Limb (tissue), 2 donors: ENCODE results near the gene NFATC3.

ENCODE experiments used
- DNase-seq, 2 donors: peaks; one replicate each; pipeline ENCODE4 v3.0.0-alpha.2; 2016; ENCODE audit errors: extremely low spot score in 2 of 2

The NFATC3 gene

DNA sequence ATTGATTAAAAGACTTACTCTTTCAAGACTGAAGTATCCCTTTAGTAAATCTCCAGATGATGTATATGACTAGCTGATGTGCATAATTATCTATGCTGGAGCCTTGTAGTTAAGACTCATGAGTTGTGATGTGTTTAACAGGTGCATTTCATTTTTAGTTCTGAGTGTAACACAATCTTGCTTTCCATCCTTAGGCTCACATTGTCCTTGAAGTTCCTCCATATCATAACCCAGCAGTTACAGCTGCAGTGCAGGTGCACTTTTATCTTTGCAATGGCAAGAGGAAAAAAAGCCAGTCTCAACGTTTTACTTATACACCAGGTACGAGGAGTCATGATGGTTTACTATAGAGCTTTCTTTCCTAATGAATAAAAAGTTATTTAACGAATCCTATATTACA, 97.9 kb downstream of the NFATC3 start:
- DNase-seq = no peak

DNA sequence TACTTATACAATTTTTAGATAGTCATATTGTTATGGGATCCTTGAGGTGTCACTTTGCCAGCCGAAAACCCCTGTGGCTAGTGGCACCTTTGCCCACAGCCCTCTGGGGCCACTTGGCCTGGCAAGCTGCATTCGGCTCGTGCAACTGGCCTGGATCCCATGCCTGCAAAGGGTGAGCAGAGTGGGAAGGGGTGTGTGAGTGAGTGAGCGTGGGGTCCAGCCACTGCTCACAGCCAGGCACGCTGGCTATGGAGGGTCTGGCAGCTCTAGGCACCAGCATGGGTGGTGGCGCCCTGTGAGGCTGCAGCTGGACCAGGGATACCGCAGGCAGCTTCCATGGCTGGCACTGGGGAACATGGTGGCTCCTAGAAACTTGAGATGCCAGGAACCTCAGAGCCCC, 101.7 kb downstream of the NFATC3 start:
- no peak for DNase-seq

DNA sequence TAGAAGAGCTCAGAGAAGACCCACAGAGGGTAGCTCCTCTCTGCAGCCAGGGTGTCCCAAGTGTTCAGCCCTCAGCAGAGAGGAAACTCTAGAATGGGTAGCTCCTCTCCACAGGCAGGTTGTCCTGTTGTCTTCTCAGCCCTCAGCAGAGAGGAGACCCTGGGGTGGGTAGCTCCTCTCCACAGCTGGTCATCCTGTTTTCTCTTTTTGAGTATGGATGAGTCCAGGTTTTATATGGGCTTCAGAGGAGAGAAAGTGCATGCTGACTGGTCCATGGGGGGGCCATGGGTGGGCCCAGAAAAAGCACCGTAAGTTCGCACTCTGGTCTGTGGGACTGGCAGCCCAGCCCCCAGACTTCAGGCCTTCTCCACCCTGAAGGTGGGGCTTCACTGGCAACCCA, 102.3 kb downstream of the NFATC3 start:
- DNase-seq = no peak

DNA sequence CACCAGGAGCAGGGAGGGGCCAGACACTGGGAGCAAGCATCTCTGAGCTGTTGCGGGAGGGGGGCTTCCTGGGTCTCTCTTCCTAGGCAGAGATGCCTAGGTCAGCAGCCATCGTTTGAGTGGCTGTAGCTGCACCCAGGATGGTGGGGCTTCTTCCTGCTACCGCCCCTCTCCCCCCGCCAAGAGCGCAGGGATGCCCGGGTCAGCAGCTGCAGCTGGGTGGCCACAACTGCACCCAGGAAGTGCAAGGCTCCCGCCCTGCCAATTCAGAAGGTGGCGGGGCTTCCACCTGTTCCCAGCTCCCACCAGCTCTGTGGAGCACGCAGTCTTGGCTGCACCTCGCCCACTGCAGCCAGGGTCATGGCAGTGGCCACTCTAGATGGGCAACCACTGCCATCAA, 103.0 kb downstream of the NFATC3 start:
- no peak for DNase-seq

DNA sequence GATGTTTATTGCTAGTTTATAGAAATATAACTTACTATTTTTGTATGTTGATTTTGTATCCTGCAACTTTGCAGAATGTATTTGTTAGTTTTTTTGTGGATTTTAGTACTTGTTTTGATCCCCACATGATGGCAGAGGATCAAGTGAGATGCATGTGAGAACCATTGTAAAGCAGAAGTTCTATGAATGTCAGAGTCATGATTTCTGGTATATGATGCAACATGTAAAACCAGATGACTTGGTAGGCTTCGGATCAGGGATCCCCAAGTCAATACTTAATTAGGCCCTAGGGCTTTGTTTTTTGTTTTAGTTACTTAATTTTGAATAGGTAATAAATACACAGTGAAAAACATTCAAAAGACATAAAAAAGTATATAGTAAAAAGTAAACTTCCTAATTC, 104.9 kb downstream of the NFATC3 start:
- DNase-seq = no peak

DNA sequence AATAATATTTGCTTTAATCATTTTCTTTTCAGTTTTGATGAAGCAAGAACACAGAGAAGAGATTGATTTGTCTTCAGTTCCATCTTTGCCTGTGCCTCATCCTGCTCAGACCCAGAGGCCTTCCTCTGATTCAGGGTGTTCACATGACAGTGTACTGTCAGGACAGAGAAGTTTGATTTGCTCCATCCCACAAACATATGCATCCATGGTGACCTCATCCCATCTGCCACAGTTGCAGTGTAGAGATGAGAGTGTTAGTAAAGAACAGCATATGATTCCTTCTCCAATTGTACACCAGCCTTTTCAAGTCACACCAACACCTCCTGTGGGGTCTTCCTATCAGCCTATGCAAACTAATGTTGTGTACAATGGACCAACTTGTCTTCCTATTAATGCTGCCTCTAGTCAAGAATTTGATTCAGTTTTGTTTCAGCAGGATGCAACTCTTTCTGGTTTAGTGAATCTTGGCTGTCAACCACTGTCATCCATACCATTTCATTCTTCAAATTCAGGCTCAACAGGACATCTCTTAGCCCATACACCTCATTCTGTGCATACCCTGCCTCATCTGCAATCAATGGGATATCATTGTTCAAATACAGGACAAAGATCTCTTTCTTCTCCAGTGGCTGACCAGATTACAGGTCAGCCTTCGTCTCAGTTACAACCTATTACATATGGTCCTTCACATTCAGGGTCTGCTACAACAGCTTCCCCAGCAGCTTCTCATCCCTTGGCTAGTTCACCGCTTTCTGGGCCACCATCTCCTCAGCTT, 105.8 kb downstream of the NFATC3 start:
- DNase-seq = no peak

DNA sequence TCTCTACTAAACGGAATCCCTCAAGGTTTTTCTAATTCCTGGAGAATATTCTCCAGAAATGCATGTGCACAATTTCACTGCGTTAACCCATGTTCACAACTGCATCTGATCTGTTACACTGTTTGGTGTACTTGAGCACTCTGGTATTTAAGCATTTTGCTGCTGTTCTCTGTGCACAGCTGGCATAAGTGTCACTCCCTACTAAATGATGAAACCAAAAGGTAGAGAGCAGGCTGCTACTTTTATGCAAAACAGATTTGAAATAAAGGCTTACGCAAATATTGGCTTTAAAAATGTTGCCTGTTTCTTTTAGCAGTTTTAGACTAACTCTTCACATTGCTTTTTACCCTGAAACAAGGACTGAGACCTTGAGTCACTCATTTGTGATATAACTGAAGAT, 109.1 kb downstream of the NFATC3 start:
- no peak for DNase-seq

DNA sequence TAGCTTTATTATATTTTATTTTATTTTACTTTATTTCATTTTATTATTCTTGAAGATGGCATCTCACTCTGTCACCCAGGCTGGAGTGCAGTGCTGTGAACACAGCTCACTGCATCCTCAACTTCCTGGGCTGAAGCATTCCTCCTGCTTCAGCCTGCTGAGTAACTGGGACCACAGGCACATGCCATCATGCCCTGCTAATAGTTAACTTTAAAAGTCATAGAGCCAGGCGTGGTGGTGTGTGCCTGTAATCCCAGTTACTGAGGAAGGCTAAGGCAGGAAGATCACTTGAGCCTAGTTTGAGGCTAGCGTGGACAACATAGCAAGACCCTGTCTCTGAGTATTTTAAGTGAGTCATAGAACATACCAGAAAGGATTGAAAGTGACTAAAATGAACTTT, 112.1 kb downstream of the NFATC3 start:
- no peak for DNase-seq

DNA sequence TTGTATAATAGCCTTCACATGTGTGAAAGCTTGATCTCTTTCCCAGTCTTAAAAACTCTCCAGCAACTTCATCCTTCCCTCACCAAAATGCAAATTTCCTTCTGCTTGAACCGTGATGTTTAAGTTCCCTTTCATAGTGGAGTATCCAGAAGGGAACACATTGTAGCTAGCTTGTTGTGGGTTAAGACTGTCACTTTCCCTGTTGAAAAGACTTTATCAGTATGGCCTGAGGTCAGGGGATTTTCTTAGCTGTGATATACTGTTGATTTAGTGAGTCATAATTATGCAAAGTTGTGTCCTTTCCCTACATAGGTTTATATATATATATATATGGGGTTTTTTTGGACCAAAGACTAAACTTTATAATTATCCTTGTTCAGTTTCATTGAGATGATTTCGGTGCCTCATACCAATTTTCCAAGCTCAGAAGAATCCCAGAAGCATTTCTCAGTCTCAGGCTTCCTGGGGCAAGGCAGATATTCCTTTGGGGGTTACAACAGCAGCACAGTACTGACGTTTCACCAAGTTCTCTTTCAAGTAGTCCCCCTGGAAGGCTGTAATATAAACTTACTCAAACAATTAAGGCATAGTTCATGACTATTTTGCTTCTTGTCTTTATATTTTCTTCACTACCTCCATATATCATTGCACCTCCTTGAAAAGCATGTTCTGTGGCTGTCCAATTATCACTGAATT, 115.1 kb downstream of the NFATC3 start:
- DNase-seq = no peak

DNA sequence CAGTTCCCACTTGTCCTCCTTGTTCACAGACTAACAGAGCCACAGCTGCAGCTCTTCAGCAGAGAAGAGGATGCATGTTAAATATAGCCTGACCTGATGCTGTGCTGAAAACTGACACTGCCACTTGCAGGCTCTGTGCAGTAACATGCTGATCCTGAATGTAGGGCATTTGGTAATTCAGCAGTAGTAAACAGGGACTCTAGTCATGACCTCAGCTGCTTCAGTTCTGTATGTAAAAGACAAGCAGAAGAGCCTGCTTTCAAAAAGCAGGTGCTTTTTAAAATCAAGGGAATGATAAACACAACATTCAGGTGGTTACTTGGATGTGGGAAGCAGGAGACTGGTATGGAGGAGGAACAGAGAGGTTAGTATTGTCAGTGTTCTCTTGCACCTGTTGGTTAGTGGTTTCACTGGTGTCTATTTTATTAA, 116.9 kb downstream of the NFATC3 start:
- DNase-seq = peak in 1 of 2 donors; percentile 13

DNA sequence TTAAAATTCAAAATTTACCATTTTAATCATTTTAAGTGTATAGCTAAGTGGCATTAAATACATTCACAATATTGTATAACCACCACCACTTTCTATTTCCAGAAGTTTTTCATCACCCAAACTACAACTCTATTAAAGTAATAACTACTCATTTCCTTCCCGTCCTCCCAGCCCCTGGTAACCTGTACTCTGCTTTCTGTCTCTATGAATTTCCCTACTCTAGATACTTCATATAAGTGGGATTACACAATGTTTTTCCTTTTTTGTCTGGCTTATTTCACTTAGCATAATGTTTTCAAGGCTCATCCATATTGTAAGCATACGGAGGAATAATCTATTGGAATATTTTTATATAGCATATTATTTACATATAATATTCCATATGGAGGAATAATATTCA, 121.1 kb downstream of the NFATC3 start:
- no peak for DNase-seq

DNA sequence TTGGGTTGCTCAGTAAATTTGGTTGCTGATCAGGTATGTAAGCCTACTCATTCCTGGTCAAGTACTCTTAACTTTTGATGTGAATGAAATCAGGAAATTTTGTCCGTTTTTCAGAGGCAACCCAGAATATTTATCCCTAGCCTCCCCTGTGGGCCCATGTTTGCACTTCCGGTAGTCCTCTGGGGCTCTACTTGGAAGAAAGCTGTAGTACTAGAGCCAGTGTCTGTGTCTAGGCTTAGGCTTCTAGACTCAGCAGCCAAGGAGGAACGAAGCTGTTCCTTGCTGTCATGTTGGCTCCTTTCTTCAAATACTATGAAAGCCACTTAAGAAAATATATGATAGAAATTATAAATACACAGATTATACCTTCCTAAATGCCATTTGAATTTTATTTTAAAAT, 129.6 kb downstream of the NFATC3 start:
- DNase-seq = no peak

DNA sequence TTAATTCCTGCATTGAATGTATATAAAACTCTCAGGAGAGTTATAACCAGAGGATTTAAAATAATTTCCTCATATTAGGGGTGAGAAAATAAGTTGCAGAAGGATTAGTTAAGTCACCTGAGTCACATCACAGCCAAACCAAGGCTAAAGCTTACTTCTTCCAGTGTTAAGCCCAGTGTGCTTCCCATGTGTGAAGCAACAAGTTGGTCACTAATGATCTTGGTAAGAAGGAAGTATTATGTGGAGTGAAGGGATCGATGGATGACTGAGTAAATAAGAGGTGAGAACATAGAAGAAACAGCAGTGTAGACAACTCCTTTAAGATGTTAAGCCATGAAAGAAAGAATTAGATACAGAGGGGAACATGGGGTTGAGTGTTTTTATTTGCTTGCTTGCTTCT, 130.1 kb downstream of the NFATC3 start:
- no peak for DNase-seq

DNA sequence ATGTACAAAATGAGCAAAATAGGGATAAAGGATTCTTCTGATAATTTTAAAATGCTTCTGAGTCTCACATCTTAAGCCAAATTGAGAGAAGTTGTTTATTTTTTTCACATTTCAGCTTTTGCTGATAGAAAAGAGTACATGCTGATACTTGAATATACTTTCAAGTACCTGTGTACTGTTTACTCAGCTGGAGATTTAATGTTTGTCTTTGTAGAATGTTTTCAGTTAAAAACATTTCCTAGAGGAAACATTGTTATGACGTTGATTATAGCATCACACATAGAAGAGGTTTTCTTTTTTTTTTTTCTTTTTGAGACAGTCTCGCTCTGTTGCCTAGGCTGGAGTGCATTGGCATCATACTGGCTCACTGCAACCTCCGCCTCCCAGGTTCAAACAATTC, 131.1 kb downstream of the NFATC3 start:
- DNase-seq = no peak

DNA sequence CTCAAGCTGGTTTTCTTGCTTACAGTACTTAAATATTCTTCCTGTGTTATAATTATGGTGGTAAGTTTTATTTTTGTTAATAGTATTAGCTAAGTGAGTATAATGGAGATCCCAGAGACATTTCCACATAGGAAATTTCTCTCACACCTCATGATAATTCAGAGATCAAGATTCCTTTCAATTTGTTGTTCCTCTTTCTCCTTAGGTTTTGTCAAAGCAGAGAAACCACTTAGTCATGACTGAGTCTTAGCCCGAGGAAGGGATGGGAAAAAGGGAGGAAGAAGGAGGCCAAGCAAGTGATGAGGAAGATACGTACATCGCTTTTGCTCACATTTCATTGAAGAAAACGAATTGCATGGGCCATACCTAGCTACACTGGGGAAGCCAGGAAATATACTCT, 132.3 kb downstream of the NFATC3 start:
- no peak for DNase-seq

DNA sequence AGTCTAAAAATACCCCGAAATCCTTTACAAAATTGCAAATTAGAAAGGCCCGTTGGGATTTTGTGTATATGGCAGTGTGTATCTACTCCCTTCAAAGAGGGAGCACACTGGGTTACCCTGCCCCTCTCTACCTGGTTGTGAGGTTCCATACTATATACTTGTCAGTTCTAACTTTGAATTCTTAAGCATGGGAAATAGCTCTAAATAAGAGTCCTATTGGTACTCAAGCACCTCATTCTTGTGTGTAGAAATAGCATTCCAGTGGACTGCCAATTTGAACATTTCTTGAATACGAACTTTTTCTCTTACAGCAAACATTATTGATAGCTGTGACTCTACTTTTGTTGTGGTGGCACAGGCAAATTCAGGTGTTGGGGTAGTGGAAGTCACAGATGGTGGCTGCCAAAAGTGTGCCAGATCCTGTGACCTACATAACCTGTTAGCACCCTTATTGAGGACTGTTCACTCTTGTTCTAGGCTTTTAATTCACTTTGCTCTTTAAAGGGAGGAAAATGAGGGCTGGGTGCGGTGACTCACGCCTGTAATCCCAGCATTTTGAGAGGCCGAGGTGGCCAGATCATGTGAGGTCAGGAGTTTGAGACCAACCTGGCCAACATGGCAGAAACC, 134.7 kb downstream of the NFATC3 start:
- DNase-seq = no peak

DNA sequence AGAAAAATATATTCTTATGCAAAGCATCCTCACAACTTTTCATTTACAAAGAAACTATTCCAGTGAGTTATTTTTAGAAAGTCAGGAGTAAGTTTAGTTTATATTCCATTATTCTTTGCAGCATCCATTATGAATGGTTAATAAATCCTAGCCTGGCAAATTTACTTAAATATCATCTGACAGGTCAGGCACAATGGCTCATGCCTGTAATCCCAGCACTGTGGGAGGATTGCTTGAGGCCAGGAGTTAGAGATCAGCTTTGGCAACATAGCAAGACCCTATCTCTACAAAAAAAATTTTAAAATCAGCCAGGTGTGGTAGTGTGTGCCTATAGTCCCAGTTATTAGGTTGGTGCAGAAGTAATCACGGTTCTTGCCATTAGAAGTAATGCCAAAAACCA, 137.9 kb downstream of the NFATC3 start:
- DNase-seq = no peak

DNA sequence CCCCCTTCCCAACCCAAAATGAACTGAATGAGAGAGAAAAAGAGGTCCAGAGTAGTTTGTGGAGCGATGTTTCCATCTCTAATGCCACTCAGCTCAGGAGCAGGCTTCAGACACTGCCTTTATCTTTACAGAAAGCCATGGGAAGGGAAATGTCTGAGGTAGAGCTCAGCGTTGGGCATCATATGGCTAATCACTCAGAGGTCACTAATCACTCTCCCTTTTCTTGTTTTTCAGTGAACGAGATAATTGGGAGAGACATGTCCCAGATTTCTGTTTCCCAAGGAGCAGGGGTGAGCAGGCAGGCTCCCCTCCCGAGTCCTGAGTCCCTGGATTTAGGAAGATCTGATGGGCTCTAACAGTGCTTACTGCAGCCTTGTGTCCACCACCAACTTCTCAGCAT, 140.9 kb downstream of the NFATC3 start:
- no peak for DNase-seq

DNA sequence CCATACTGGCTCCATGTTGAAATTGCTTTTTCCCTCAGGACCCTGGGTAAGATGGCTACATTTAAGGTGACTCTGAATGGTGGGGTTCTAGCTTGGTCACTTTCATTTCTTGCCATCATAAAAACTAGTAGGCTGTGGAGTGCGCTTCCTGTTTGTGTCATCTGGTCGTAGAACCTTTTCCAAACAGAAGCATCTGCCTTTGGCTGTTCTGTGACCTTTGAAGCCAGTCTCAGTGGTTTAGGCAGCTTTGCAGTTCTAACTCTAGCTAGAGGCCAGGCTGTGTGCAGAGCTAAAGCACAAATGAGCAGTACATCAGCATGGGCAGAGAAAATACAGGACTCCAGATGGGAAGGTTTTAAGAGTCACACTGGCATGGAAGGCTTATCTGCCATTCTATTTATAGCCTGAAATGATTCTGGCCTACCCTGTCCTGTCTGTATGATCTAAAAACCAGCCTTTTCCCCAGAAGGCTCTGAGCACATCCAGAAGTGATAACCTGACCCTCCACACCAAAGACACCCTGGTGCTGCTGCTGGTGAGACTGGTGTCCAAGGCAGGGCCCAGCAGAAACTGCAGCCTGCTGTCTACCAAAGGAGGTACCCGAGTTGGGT, 142.1 kb downstream of the NFATC3 start:
- no peak for DNase-seq

DNA sequence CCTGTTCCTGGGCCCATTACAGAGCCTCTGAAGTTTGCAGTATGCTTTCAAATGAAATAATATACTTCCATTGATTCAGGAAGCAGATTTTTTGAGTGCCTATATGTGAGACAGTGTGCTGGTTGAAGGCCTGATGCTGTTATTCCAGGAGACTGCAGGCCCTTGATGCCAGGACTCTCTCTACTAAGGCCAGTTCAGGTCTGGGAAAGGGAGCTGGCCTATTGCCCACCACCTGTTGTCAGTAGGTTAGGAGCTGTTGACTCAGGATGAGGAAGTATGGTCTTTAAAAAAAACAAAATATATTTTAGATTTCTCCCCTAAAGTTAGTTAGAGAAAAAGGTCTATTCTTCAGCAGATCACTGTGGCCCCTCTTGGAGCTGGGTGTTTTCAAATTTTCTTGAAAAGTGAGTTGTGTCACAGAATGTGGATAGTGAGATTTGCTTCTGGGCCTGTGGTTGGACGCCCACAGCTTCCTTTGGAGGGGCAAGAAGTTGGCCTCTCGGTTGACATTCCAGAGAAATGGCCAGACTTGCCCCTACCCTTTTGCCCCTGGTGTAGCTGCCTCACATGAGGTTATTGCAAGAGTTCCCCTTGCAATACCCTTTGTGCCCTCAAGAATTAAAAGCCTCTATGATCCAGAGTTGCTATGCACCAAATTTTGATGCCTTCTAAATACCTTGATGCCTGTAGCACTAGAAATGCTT, 142.8 kb downstream of the NFATC3 start:
- no peak for DNase-seq

DNA sequence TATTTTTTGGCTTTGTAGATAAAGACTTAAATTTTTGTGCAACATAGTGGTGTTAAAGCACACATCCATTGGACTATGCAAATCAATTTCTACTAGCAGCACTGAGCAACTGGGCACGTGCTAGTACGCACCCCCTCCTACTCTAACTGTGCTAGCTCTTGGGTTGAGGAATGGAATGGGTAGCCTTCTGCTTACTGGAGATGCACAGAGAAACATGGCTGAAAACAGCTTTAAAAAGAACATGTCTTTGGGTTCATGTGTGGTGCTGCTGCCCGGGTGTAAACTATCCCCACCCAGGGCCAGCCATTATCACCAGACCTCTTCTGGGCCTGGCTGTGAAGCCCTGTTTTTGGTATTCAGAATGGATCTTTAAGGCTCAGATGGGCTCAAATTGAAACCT, 143.5 kb downstream of the NFATC3 start:
- DNase-seq = no peak
